Testis (tissue), 3 donors: ENCODE results near the gene NCAM1. TPM values are rescaled to one million over a fixed set of nuclear protein-coding genes. Genes with fewer than 3 reads are reported as not detected.

ENCODE experiments used
- DNase-seq: peaks from one replicate; pipeline ENCODE4 v3.0.0-alpha.2; 2019
- H3K27ac ChIP-seq, 2 donors: fragments of 200-600 bp; sonication (generic); one replicate each; pipeline ENCODE4 v1.5.1; 2019
- H3K27me3 ChIP-seq: fragments of 200-600 bp; sonication (generic); one replicate; pipeline ENCODE4 v1.5.1; 2019
- H3K36me3 ChIP-seq: fragments of 200-600 bp; sonication (generic); one replicate; pipeline ENCODE4 v1.5.1; 2017; ENCODE audit warnings: low read depth; ENCODE audit errors: missing control alignments
- H3K4me1 ChIP-seq: fragments of 200-600 bp; sonication (generic); one replicate; pipeline ENCODE4 v1.5.1; 2019
- H3K4me3 ChIP-seq, 2 donors: fragments of 200-600 bp; sonication (generic); one replicate each; pipeline ENCODE4 v1.5.1; 2017 to 2019
- H3K9me3 ChIP-seq: fragments of 200-600 bp; sonication (generic); one replicate; pipeline ENCODE4 v1.5.1; 2017
- POLR2A ChIP-seq: fragments of 450-650 bp; IDR thresholded peaks from one replicate; pipeline ENCODE4 v1.6.1; 2017; ENCODE audit warnings: antibody characterized with exemption, mild to moderate bottlenecking, moderate library complexity
- WGBS, 2 donors: methylation state at CpG; one replicate each; pipeline ENCODE4 v1.1.5; 2018; 5-methylcytosine and 5-hydroxymethylcytosine counted together
- intact Hi-C: fragments of 100-400 bp; cut with DNase I; formaldehyde crosslinking; loops from one replicate; pipeline ENCODE4 v1.15.1; 2023; ENCODE audit warnings: low total_unique reads
- polyA plus RNA-seq: library from polyadenylated mRNA; stranded (reverse); fragments of 350-450 nt; fragmentation: Illumina TruSeq; extraction: RNeasy Lipid Tissue Mini Kit (QIAGEN cat#74804); gene quantifications from one replicate; pipeline ENCODE4 v1.2.3, GENCODE V29; 2014; ENCODE audit warnings: low read depth, low replicate concordance; ENCODE audit not compliant: insufficient read depth
- total RNA-seq, 2 donors: library from RNA; depleted of rRNA; stranded (reverse); fragments of >200 nt; gene quantifications; one replicate each; pipeline ENCODE4 v1.2.3, GENCODE V29; 2016
- TF ChIP-seq, protein P1 (sequence below), 3 experiments: fragments of 450-650 bp in 2 of 3; fragments of 200-600 bp in 1 of 3; sonication (generic) in 1 of 3; IDR thresholded peaks; one replicate each; pipeline ENCODE4 v1.5.1; 2016 to 2019; ENCODE audit warnings: antibody characterized with exemption in 3 of 3, mild to moderate bottlenecking in 2 of 3, moderate library complexity in 1 of 3

NCAM1 gene
- total and polyA plus RNA-seq, 3 donors from 2014 or later = 12.3 to 33.3 (median 13.8) TPM

DNA sequence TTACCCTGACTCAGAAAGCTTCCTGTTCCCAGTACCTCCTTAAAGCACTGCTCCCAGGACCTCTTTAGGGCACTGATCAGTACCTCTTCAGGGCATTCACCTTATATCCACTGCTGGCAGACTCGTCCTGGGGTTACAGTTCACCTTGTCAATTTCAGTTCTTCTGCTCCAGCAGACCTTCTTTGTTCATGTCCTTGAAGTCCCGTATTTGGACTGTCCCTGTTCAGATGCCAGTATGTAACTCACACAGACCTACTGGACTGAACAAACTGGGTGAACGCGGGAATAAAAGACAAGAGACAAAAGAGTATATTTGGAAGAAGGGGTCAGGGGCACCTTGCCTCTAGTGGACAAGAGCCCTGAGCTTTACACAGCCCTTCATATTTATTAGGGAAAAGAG is 31.8 kb upstream of the NCAM1 start:
- Histone ChIP-seq H3K4me3 (no peak overlapping the region), H3K9me3 (no peaks in the 10 kb centered on the region), H3K36me3 (no peaks in the 10 kb centered on the region), H3K27me3 (no peaks in the 10 kb centered on the region), H3K4me1 (peaks cover 6% of the 10 kb centered on the region), H3K27ac (no peak overlapping the region)
- 40 to 60% methylated on average over 4 of the region's 4 CpGs for WGBS, 2 donors
- DNase-seq = no peak
- no peak for TF ChIP-seq POLR2A
- TF ChIP-seq, protein P1, sequence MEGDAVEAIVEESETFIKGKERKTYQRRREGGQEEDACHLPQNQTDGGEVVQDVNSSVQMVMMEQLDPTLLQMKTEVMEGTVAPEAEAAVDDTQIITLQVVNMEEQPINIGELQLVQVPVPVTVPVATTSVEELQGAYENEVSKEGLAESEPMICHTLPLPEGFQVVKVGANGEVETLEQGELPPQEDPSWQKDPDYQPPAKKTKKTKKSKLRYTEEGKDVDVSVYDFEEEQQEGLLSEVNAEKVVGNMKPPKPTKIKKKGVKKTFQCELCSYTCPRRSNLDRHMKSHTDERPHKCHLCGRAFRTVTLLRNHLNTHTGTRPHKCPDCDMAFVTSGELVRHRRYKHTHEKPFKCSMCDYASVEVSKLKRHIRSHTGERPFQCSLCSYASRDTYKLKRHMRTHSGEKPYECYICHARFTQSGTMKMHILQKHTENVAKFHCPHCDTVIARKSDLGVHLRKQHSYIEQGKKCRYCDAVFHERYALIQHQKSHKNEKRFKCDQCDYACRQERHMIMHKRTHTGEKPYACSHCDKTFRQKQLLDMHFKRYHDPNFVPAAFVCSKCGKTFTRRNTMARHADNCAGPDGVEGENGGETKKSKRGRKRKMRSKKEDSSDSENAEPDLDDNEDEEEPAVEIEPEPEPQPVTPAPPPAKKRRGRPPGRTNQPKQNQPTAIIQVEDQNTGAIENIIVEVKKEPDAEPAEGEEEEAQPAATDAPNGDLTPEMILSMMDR (IDR thresholded peaks at IDR 0.05) = no peak
- intact Hi-C loops = no loop called here

DNA sequence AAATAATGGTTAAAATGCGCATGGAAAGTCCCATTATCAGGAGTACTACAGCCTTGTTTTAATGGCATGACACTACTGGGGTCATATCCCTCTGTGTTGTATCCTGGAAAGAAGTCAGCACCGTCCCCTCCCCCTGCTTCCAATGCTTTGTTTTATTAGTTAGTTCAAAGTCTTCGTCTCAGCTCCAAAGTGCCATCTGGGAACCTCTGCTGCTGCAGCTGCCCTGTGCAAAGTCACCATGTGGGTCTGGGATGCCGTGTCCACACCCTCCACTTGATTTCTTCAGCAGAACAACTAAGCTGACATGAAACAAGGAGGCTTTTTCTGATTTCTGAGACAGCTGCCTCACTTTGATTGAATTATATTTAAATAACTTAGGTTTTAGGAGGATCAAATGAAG is 29.5 kb upstream of the NCAM1 start:
- intact Hi-C loops = no loop called here

DNA sequence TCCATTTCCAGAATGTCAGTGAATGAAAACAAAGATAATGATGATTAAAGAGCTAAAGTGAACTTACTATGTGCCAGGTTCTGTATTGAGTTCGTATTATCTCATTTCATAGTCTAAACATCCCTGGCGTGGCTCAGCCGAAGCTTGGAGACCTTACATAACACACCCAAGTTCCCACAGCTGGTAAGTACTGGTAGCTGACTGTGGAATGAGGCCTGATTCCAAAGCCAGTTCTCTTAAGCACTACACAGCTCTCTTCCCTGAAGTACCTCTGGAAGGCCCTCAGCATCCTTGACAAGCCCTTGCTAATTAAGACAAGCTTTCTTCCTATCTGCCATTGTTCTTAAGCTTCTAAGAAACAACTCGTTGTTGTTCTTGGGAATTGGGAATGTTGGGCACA is 28.6 kb upstream of the NCAM1 start:
- H3K4me1 ChIP-seq = peaks cover 6% of the 10 kb centered on the region
- H3K36me3 ChIP-seq = no peaks in the 10 kb centered on the region
- intact Hi-C loops = no loop called here
- no peak for DNase-seq
- no peaks in the 10 kb centered on the region for H3K9me3 ChIP-seq
- no peak overlapping the region for H3K4me3 ChIP-seq
- H3K27ac ChIP-seq = no peak overlapping the region
- H3K27me3 ChIP-seq = no peaks in the 10 kb centered on the region
- 70 to 79% methylated on average over 4 of the region's 4 CpGs for WGBS, 2 donors
- TF ChIP-seq, protein P1 (IDR thresholded peaks at IDR 0.05) = no peak
- no peak for TF ChIP-seq POLR2A

More for the DNA sequence above, 29.5 kb upstream of the NCAM1 start:
- Histone ChIP-seq H3K9me3 (no peaks in the 10 kb centered on the region), H3K4me1 (peaks cover 6% of the 10 kb centered on the region), H3K27ac (no peak overlapping the region), H3K27me3 (no peaks in the 10 kb centered on the region), H3K36me3 (no peaks in the 10 kb centered on the region), H3K4me3 (no peak overlapping the region)
- DNase-seq = no peak
- no peak for TF ChIP-seq POLR2A
- TF ChIP-seq, protein P1 (IDR thresholded peaks at IDR 0.05) = no peak
- WGBS, 2 donors = 80 to 85% methylated on average over 4 of the region's 4 CpGs

DNA sequence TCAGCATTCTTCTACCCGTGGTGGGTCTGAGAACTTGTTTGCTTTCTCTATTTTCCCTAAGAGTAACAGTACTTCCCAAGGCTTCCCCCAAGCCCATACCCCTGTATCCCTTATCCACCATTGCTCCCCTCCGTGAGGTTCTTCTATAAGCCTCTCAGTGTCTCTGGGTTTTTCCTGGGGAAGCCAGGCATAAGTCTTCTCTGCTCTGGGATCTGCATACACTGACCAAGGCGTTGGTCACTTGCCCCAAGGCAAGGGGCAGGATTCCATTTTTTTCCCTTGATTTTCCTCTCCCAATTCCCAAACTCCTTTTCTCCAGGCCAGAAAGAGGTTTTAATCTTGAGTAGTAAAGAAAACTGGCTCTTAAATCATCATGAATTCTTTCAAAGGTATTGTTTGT is 27.2 kb upstream of the NCAM1 start:
- H3K27me3 ChIP-seq = no peaks in the 10 kb centered on the region
- WGBS, 2 donors = 89 to 93% methylated on average over 3 of the region's 3 CpGs
- peaks cover 6% of the 10 kb centered on the region for H3K4me1 ChIP-seq
- H3K36me3 ChIP-seq = no peaks in the 10 kb centered on the region
- intact Hi-C loops = no loop called here
- H3K9me3 ChIP-seq = no peaks in the 10 kb centered on the region
- H3K27ac ChIP-seq = no peak overlapping the region
- no peak overlapping the region for H3K4me3 ChIP-seq
- DNase-seq = no peak
- no peak for TF ChIP-seq POLR2A
- TF ChIP-seq, protein P1 (IDR thresholded peaks at IDR 0.05) = no peak

DNA sequence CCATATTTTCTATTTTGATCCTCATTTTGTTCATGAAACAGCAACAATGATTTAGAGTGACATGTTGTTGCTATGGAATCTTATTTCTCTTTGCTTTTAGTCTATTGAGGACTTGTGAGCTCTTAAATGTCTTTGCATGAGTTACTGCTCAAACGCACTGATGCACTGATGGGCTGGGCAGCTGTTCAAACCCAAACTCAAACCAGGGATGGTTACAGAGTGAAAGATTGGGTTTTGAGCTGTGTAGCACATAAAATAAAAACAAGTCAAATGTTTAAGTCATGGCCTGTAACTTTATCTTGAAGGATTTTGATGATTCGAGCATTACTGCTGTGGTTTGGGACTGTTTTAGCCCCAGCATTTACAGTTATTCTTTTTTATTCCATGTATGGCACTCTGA is 20.1 kb upstream of the NCAM1 start:
- no peaks in the 10 kb centered on the region for H3K36me3 ChIP-seq
- peaks cover 25% of the 10 kb centered on the region for H3K4me1 ChIP-seq
- intact Hi-C loops = no loop called here
- 74 to 75% methylated on average over 2 of the region's 2 CpGs for WGBS, 2 donors
- no peaks in the 10 kb centered on the region for H3K9me3 ChIP-seq
- TF ChIP-seq POLR2A = no peak
- TF ChIP-seq, protein P1 (IDR thresholded peaks at IDR 0.05) = no peak
- no peak overlapping the region for H3K27ac ChIP-seq
- DNase-seq = no peak
- no peaks in the 10 kb centered on the region for H3K27me3 ChIP-seq
- H3K4me3 ChIP-seq = no peak overlapping the region
